OCI-LY3 (cell line): Measurements from ENCODE around the gene GRIP2.

ENCODE experiments used
- H2AFZ ChIP-seq: fragments of 200-600, 300-600 bp; shearing (Covaris generic); 2 replicates; pipeline ENCODE4 v1.6.0; 2014; ENCODE audit warnings: antibody characterized with exemption, low read depth, low read length
- H3K27ac ChIP-seq: fragments of 200-600, 300-600 bp; sonication (generic); 2 replicates; pipeline ENCODE4 v1.5.1; 2014; ENCODE audit warnings: mild to moderate bottlenecking, low read length, moderate library complexity, mixed read lengths
- H3K27me3 ChIP-seq: fragments of 200-600, 300-600 bp; sonication (generic); 2 replicates; pipeline ENCODE4 v1.6.1; 2014; ENCODE audit warnings: low read depth, low read length, mixed read lengths
- H3K36me3 ChIP-seq: fragments of 200-600, 300-600 bp; sonication (generic); replicated peaks from 2 replicates; pipeline ENCODE3; 2014; ENCODE audit warnings: low read depth, low read length, mixed read lengths
- H3K4me1 ChIP-seq: fragments of 300-600, 200-600 bp; sonication (generic); 2 replicates; pipeline ENCODE4 v1.6.1; 2014; ENCODE audit warnings: low read length, mixed read lengths
- H3K4me2 ChIP-seq: fragments of 200-600, 300-600 bp; sonication (generic); 2 replicates; pipeline ENCODE4 v1.6.1; 2014; ENCODE audit warnings: low read length, mixed read lengths
- H3K4me3 ChIP-seq: fragments of 300-600, 200-600 bp; sonication (generic); 2 replicates; pipeline ENCODE4 v1.5.1; 2014; ENCODE audit warnings: antibody characterized with exemption, mild to moderate bottlenecking, low read length, moderate library complexity
- H3K79me2 ChIP-seq: fragments of 300-600, 200-600 bp; shearing (Covaris generic); 2 replicates; pipeline ENCODE4 v1.6.1; 2014; ENCODE audit warnings: mild to moderate bottlenecking, low read length, mixed read lengths
- H3K9ac ChIP-seq: fragments of 300-600, 200-600 bp; shearing (Covaris generic); 2 replicates; pipeline ENCODE4 v1.6.0; 2014; ENCODE audit warnings: mild to moderate bottlenecking, low read length, moderate library complexity
- H3K9me3 ChIP-seq: fragments of 200-600, 300-600 bp; shearing (Covaris generic); 2 replicates; pipeline ENCODE4 v1.6.1; 2014; ENCODE audit warnings: low read length, mixed read lengths; ENCODE audit not compliant: insufficient read depth
- H4K20me1 ChIP-seq: fragments of 200-600, 300-600 bp; sonication (generic); 2 replicates; pipeline ENCODE4 v1.6.1; 2016; ENCODE audit warnings: low read length, mixed read lengths; ENCODE audit not compliant: insufficient read depth
- CTCF ChIP-seq: fragments of 200-600, 300-600 bp; sonication (generic); IDR thresholded peaks from 2 replicates; pipeline ENCODE4 v1.5.1; 2014; ENCODE audit warnings: antibody characterized with exemption, low read length, low read depth
- EZH2phosphoT487 ChIP-seq: fragments of 200-600 bp; shearing (Covaris generic); IDR thresholded peaks from 2 replicates; pipeline ENCODE4 v1.6.1; 2018; ENCODE audit warnings: antibody characterized with exemption, mixed run types, low read depth

GRIP2 gene

GRCh38 chr3:14467814-14468620 lies 72.1 kb downstream of the GRIP2 start:
- peak overlapping the region; percentile 19; the same call in 1 of the 2 replicates for H3K4me2 ChIP-seq
- H4K20me1 ChIP-seq: no peaks in the 10 kb centered on the region
- H3K79me2 ChIP-seq: peaks cover 4% of the 10 kb centered on the region; the same call in 1 of the 2 replicates
- no peaks in the 10 kb centered on the region for H3K9me3 ChIP-seq
- TF ChIP-seq CTCF (peak; percentile 96), EZH2phosphoT487 (no peak)
- peaks cover 95% of the 10 kb centered on the region for H3K36me3 ChIP-seq
- peaks cover 10% of the 10 kb centered on the region for H3K4me1 ChIP-seq
- H3K4me3 ChIP-seq: no peak overlapping the region
- peak overlapping the region; percentile 14; the same call in 1 of the 2 replicates for H3K9ac ChIP-seq
- no peak overlapping the region for H2AFZ ChIP-seq
- peak overlapping the region; percentile 44 for H3K27ac ChIP-seq
- H3K27me3 ChIP-seq: no peaks in the 10 kb centered on the region

GRCh38 chr3:14466179-14466903 lies 73.8 kb downstream of the GRIP2 start:
- H4K20me1 ChIP-seq: no peaks in the 10 kb centered on the region
- no peaks in the 10 kb centered on the region for H3K27me3 ChIP-seq
- peaks cover 95% of the 10 kb centered on the region for H3K36me3 ChIP-seq
- H3K27ac ChIP-seq: no peak overlapping the region
- no peak overlapping the region for H3K4me3 ChIP-seq
- no peaks in the 10 kb centered on the region for H3K9me3 ChIP-seq
- no peak overlapping the region for H3K4me2 ChIP-seq
- no peak overlapping the region for H2AFZ ChIP-seq
- no peak overlapping the region for H3K9ac ChIP-seq
- TF ChIP-seq EZH2phosphoT487 (no peak), CTCF (no peak)
- H3K79me2 ChIP-seq: peaks cover 4% of the 10 kb centered on the region; the same call in 1 of the 2 replicates
- H3K4me1 ChIP-seq: peaks cover 13% of the 10 kb centered on the region

- Histone ChIP-seq H3K9me3 (no peaks in the 10 kb centered on the region), H3K4me2 (no peak overlapping the region), H3K27ac (no peak overlapping the region), H3K4me3 (no peak overlapping the region), H3K27me3 (no peaks in the 10 kb centered on the region), H3K36me3 (peaks cover 96% of the 10 kb centered on the region), H3K4me1 (peaks cover 22% of the 10 kb centered on the region), H4K20me1 (no peaks in the 10 kb centered on the region), H3K79me2 (peaks cover 4% of the 10 kb centered on the region; the same call in 1 of the 2 replicates), H2AFZ (no peak overlapping the region), H3K9ac (no peak overlapping the region)
- TF ChIP-seq EZH2phosphoT487: no peak
- TF ChIP-seq CTCF: no peak
These were observed 74.7 kb downstream of the GRIP2 start for GRCh38 chr3:14465425-14465824.

GRCh38 chr3:14464521-14464920 lies 75.6 kb downstream of the GRIP2 start:
- TF ChIP-seq EZH2phosphoT487: no peak
- TF ChIP-seq CTCF: no peak
- Histone ChIP-seq H3K27me3 (no peaks in the 10 kb centered on the region), H3K9ac (no peak overlapping the region), H3K27ac (no peak overlapping the region), H3K4me1 (peaks cover 27% of the 10 kb centered on the region), H3K4me3 (no peak overlapping the region), H3K4me2 (no peak overlapping the region), H3K36me3 (peaks cover 96% of the 10 kb centered on the region), H4K20me1 (no peaks in the 10 kb centered on the region), H3K9me3 (no peaks in the 10 kb centered on the region), H3K79me2 (peaks cover 4% of the 10 kb centered on the region; the same call in 1 of the 2 replicates), H2AFZ (no peak overlapping the region)
